Measurements from ENCODE around the gene FDXR. TPM values are rescaled to one million over a fixed set of nuclear protein-coding genes. Genes with fewer than 3 reads are reported as not detected.

Gene FDXR
- total and polyA plus RNA-seq, 2 of the 8 experiments (the other 6 are each of a cell fraction or from before 2014, with no cell fraction given): 24.2 to 31.4 TPM

DNA sequence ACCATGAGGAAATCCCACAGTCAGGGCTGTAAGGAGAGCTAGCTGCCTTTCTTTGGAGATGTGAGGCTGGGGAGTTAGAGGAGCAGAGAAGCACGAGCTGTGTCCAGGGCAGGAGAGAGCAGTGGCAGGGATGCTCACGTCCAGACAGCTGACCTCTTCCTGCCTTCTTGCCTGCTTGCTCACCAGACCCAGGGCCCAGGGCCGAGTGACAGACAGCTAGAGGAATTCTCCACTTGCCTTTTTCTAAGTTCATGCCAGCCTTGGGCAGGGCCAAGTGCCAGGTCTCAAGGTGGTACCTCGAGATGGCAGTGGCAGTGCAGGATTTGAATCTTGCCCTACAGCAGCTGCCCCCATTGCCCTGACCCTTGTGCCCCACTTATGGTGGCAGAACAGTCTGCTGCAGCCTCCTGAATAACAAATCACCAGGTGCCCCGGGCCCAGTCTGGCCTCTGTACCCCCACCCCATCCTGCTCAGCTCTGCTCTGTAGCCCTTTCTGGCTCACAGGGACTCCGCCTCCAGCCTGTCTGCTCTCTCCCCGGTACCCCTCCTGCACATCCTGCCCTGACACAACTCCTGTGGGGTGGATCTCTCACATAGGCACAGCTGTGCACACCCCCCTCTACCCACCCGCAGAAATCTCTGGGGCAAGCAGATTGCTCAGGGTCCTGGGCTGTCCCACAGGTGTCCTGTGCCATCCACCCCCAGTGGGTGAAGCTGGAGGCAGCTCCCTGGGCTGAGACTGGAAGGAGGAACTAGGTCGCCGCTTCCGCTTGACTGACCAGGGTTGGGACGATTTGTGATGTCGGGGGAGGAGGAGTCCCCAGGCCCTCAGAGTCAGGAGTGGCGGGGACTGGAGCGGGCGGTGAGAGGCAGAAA is 39.1 kb downstream of the FDXR start (continued):
- TF ChIP-seq EP300 (IDR thresholded peaks at IDR 0.05; ENCODE audit: borderline replicate concordance in 1 of 2, low read depth in 2 of 2, low read length in 2 of 2) (no peak), ASH2L (IDR thresholded peaks at IDR 0.05; ENCODE audit: low read length) (no peak), RFX5 (IDR thresholded peaks at IDR 0.05; ENCODE audit: borderline replicate concordance, low read depth, low read length) (no peak), KDM1A (IDR thresholded peaks at IDR 0.05; ENCODE audit: borderline replicate concordance, low read length) (no peak), TAF7 (optimal IDR thresholded peaks at IDR 0.05; ENCODE audit: borderline replicate concordance, low read depth, low read length) (no peak), GABPA (IDR thresholded peaks at IDR 0.05; ENCODE audit: borderline replicate concordance, insufficient read depth, low read length) (no peak), SAP30 (IDR thresholded peaks at IDR 0.05; ENCODE audit: insufficient read depth, insufficient replicate concordance, low read length) (no peak), POLR2AphosphoS5 (IDR thresholded peaks at IDR 0.05; ENCODE audit: low read depth, low read length) (no peak), POU5F1 (IDR thresholded peaks at IDR 0.05; ENCODE audit: low read depth, low read length) (no peak)
- TF ChIP-seq, protein P1, sequence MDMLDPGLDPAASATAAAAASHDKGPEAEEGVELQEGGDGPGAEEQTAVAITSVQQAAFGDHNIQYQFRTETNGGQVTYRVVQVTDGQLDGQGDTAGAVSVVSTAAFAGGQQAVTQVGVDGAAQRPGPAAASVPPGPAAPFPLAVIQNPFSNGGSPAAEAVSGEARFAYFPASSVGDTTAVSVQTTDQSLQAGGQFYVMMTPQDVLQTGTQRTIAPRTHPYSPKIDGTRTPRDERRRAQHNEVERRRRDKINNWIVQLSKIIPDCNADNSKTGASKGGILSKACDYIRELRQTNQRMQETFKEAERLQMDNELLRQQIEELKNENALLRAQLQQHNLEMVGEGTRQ (IDR thresholded peaks at IDR 0.05; ENCODE audit: low read length): no peak

Measured in H1 (cell line).